Neural crest cell (in vitro differentiated cells): ENCODE results near the gene RHBDL3. TPM values are rescaled to one million over a fixed set of nuclear protein-coding genes. Genes with fewer than 3 reads are reported as not detected.

Experiments
- DNase-seq: peaks from one replicate; pipeline ENCODE4 v3.0.0; 2021; ENCODE audit warnings: low read depth, mixed read lengths, low spot score
- H3K27ac Mint-ChIP-seq: one replicate; pipeline ENCODE4 v1.8.0; 2021; ENCODE audit warnings: mild to moderate bottlenecking, mixed read lengths; ENCODE audit not compliant: unreplicated experiment
- H3K27me3 Mint-ChIP-seq: 2 replicates; pipeline ENCODE4 v1.8.0; 2021; ENCODE audit warnings: low read depth, mild to moderate bottlenecking, mixed read lengths
- H3K36me3 Mint-ChIP-seq: 2 replicates; pipeline ENCODE4 v1.8.0; 2021; ENCODE audit warnings: low read depth, mild to moderate bottlenecking, mixed read lengths
- H3K4me1 Mint-ChIP-seq: 2 replicates; pipeline ENCODE4 v1.8.0; 2021; ENCODE audit warnings: mixed read lengths
- H3K4me3 Mint-ChIP-seq: one replicate; pipeline ENCODE4 v1.8.0; 2021; ENCODE audit warnings: mild to moderate bottlenecking, mixed read lengths
- H3K9me3 Mint-ChIP-seq: 2 replicates; pipeline ENCODE4 v1.8.0; 2021; ENCODE audit warnings: mixed read lengths
- CTCF ChIP-seq: fragments of 200-600 bp; sonication (generic); conservative IDR thresholded peaks from 2 replicates; pipeline ENCODE4 v1.5.0; 2021; ENCODE audit warnings: antibody characterized with exemption, mild to moderate bottlenecking
- total RNA-seq: library from RNA; stranded (reverse); gene quantifications from 2 replicates; pipeline ENCODE4 v1.2.1, GENCODE V29; 2021

The RHBDL3 gene
- total RNA-seq, 1 donor from 2014 or later = 18.7 TPM

- DNase-seq = no peak
- Mint-ChIP-seq H3K4me1 (peaks cover 39% of the 10 kb centered on the region), H3K9me3 (no peaks in the 10 kb centered on the region), H3K36me3 (no peaks in the 10 kb centered on the region), H3K27me3 (no peaks in the 10 kb centered on the region), H3K4me3 (no peak overlapping the region), H3K27ac (no peak overlapping the region)
- TF ChIP-seq CTCF = no peak
These were observed 34.0 kb downstream of the RHBDL3 start for GRCh38 chr17:32299580-32300164.

- no peaks in the 10 kb centered on the region for H3K9me3 Mint-ChIP-seq
- no peaks in the 10 kb centered on the region for H3K27me3 Mint-ChIP-seq
- no peak for DNase-seq
- peaks cover 49% of the 10 kb centered on the region for H3K4me1 Mint-ChIP-seq
- no peak overlapping the region for H3K27ac Mint-ChIP-seq
- no peak overlapping the region for H3K4me3 Mint-ChIP-seq
- no peak for TF ChIP-seq CTCF
- H3K36me3 Mint-ChIP-seq = no peaks in the 10 kb centered on the region
These were observed 36.4 kb downstream of the RHBDL3 start for GRCh38 chr17:32302037-32302436.

GRCh38 chr17:32302860-32303649 is 37.4 kb downstream of the RHBDL3 start:
- TF ChIP-seq CTCF = no peak
- H3K4me1 Mint-ChIP-seq = peaks cover 56% of the 10 kb centered on the region
- H3K9me3 Mint-ChIP-seq = no peaks in the 10 kb centered on the region
- no peaks in the 10 kb centered on the region for H3K36me3 Mint-ChIP-seq
- DNase-seq = peak; percentile 37
- H3K4me3 Mint-ChIP-seq = peak overlapping the region; percentile 74
- no peaks in the 10 kb centered on the region for H3K27me3 Mint-ChIP-seq
- H3K27ac Mint-ChIP-seq = peak overlapping the region; percentile 64

- Mint-ChIP-seq H3K4me1 (peaks cover 50% of the 10 kb centered on the region), H3K36me3 (no peaks in the 10 kb centered on the region), H3K9me3 (no peaks in the 10 kb centered on the region), H3K27ac (peak overlapping the region; percentile 65), H3K27me3 (no peaks in the 10 kb centered on the region), H3K4me3 (peak overlapping the region; percentile 4)
- no peak for TF ChIP-seq CTCF
- DNase-seq = no peak
These were observed 38.2 kb downstream of the RHBDL3 start for GRCh38 chr17:32303781-32304288.

GRCh38 chr17:32305049-32305448 is 39.4 kb downstream of the RHBDL3 start:
- Mint-ChIP-seq H3K4me3 (no peak overlapping the region), H3K36me3 (no peaks in the 10 kb centered on the region), H3K27ac (no peak overlapping the region), H3K9me3 (no peaks in the 10 kb centered on the region), H3K27me3 (no peaks in the 10 kb centered on the region), H3K4me1 (peaks cover 44% of the 10 kb centered on the region)
- no peak for DNase-seq
- no peak for TF ChIP-seq CTCF
